Endothelial cell (in vitro differentiated cells): Measurements from ENCODE around the gene SLC19A1. TPM values are rescaled to one million over a fixed set of nuclear protein-coding genes. Genes with fewer than 3 reads are reported as not detected.

ENCODE experiments used
- DNase-seq: peaks from one replicate; pipeline ENCODE4 v3.0.0; 2021; ENCODE audit warnings: low spot score
- H3K27ac Mint-ChIP-seq: one replicate; pipeline ENCODE4 v1.8.0; 2021; ENCODE audit warnings: mixed read lengths, inconsistent platforms; ENCODE audit not compliant: unreplicated experiment
- H3K27me3 Mint-ChIP-seq: one replicate; pipeline ENCODE4 v1.8.0; 2021; ENCODE audit warnings: mild to moderate bottlenecking, moderate library complexity, mixed read lengths, inconsistent platforms; ENCODE audit not compliant: unreplicated experiment
- H3K36me3 Mint-ChIP-seq: one replicate; pipeline ENCODE4 v1.8.0; 2021; ENCODE audit warnings: mild to moderate bottlenecking, low read depth, mixed read lengths, inconsistent platforms; ENCODE audit not compliant: unreplicated experiment
- H3K4me1 Mint-ChIP-seq: one replicate; pipeline ENCODE4 v1.8.0; 2021; ENCODE audit warnings: mild to moderate bottlenecking, mixed read lengths, inconsistent platforms; ENCODE audit not compliant: unreplicated experiment
- H3K4me3 Mint-ChIP-seq: one replicate; pipeline ENCODE4 v1.8.0; 2021; ENCODE audit warnings: mild to moderate bottlenecking, mixed read lengths, inconsistent platforms; ENCODE audit not compliant: unreplicated experiment
- H3K9me3 Mint-ChIP-seq: one replicate; pipeline ENCODE4 v1.8.0; 2021; ENCODE audit warnings: mixed read lengths, inconsistent platforms; ENCODE audit not compliant: unreplicated experiment
- CTCF ChIP-seq: fragments of 200-600 bp; sonication (generic); IDR thresholded peaks from one replicate; pipeline ENCODE4 v1.5.0; 2021; ENCODE audit warnings: antibody characterized with exemption; ENCODE audit not compliant: unreplicated experiment
- total RNA-seq: library from RNA; stranded (reverse); fragmentation: NEBNext Ultra II Directional; extraction: Animal tissue kit (Norgen Biotek cat#: 25700); gene quantifications from one replicate; pipeline ENCODE4 v1.2.1, GENCODE V29; 2021; ENCODE audit not compliant: unreplicated experiment

The SLC19A1 gene
- total RNA-seq, 1 donor from 2014 or later = 27.1 TPM

GRCh38 chr21:45584786-45585185, 42.5 kb upstream of the SLC19A1 start:
- no peak for DNase-seq
- H3K27me3 Mint-ChIP-seq = peaks cover 3% of the 10 kb centered on the region
- H3K36me3 Mint-ChIP-seq = peaks cover 16% of the 10 kb centered on the region
- no peaks in the 10 kb centered on the region for H3K4me1 Mint-ChIP-seq
- H3K27ac Mint-ChIP-seq = no peak overlapping the region
- H3K9me3 Mint-ChIP-seq = peaks cover 19% of the 10 kb centered on the region
- TF ChIP-seq CTCF = no peak
- no peak overlapping the region for H3K4me3 Mint-ChIP-seq

GRCh38 chr21:45583831-45584509, 41.7 kb upstream of the SLC19A1 start:
- Mint-ChIP-seq H3K27ac (no peak overlapping the region), H3K27me3 (peaks cover under 1% of the 10 kb centered on the region), H3K36me3 (peaks cover 14% of the 10 kb centered on the region), H3K4me3 (no peak overlapping the region), H3K9me3 (peaks cover 19% of the 10 kb centered on the region), H3K4me1 (no peaks in the 10 kb centered on the region)
- DNase-seq = no peak
- TF ChIP-seq CTCF = no peak

GRCh38 chr21:45582128-45582527, 39.9 kb upstream of the SLC19A1 start:
- Mint-ChIP-seq H3K4me1 (no peaks in the 10 kb centered on the region), H3K9me3 (peaks cover 11% of the 10 kb centered on the region), H3K36me3 (peaks cover 9% of the 10 kb centered on the region), H3K4me3 (no peak overlapping the region), H3K27ac (no peak overlapping the region), H3K27me3 (no peaks in the 10 kb centered on the region)
- no peak for TF ChIP-seq CTCF
- DNase-seq = no peak

GRCh38 chr21:45581322-45581712, 39.1 kb upstream of the SLC19A1 start:
- no peak for TF ChIP-seq CTCF
- H3K27me3 Mint-ChIP-seq = peaks cover 1% of the 10 kb centered on the region
- H3K9me3 Mint-ChIP-seq = peaks cover 5% of the 10 kb centered on the region
- no peak for DNase-seq
- no peak overlapping the region for H3K4me3 Mint-ChIP-seq
- no peaks in the 10 kb centered on the region for H3K4me1 Mint-ChIP-seq
- H3K36me3 Mint-ChIP-seq = peaks cover 5% of the 10 kb centered on the region
- H3K27ac Mint-ChIP-seq = no peak overlapping the region

- TF ChIP-seq CTCF = no peak
- H3K36me3 Mint-ChIP-seq = no peaks in the 10 kb centered on the region
- no peak overlapping the region for H3K27ac Mint-ChIP-seq
- H3K27me3 Mint-ChIP-seq = peaks cover 3% of the 10 kb centered on the region
- no peak for DNase-seq
- no peak overlapping the region for H3K4me3 Mint-ChIP-seq
- H3K9me3 Mint-ChIP-seq = no peaks in the 10 kb centered on the region
- H3K4me1 Mint-ChIP-seq = no peaks in the 10 kb centered on the region
Measured at GRCh38 chr21:45580576-45581321, 38.5 kb upstream of the SLC19A1 start.
